ENCODE results near the gene RPTOR.
"Not testable (repeated sequence)": the region's sequence is repeated elsewhere in the genome, so short reads cannot be mapped to it uniquely, and the experiment has no call there.

RPTOR gene

DNA sequence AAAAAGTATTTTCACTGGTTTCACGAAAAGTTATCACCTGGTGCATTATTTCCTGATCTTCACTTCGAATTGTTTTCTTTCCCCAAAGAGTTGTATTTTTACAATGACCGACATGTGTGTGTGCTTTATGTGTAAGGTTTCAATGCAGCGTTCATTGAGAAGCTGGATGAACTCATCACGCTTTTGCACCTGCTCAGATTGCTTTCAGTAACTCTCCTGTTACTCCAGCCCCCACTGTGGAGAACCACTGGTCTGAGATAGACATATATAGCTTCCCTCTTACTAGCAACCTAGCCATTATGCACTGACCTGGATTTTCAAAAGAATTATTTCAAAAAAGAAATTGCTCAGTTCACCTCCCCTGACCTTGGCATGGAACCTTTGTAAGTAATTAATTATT is 268.7 kb downstream of the RPTOR start:
- H3K9me3 ChIP-seq (ENCODE audit: control insufficient read depth, low read length) = no peaks in the 10 kb centered on the region
- TF ChIP-seq, protein P1, sequence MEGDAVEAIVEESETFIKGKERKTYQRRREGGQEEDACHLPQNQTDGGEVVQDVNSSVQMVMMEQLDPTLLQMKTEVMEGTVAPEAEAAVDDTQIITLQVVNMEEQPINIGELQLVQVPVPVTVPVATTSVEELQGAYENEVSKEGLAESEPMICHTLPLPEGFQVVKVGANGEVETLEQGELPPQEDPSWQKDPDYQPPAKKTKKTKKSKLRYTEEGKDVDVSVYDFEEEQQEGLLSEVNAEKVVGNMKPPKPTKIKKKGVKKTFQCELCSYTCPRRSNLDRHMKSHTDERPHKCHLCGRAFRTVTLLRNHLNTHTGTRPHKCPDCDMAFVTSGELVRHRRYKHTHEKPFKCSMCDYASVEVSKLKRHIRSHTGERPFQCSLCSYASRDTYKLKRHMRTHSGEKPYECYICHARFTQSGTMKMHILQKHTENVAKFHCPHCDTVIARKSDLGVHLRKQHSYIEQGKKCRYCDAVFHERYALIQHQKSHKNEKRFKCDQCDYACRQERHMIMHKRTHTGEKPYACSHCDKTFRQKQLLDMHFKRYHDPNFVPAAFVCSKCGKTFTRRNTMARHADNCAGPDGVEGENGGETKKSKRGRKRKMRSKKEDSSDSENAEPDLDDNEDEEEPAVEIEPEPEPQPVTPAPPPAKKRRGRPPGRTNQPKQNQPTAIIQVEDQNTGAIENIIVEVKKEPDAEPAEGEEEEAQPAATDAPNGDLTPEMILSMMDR (IDR thresholded peaks at IDR 0.05) = no peak
- peaks cover 17% of the 10 kb centered on the region for H3K79me2 ChIP-seq
- H3K4me3 ChIP-seq (ENCODE audit: low read depth, low read length) = no peak overlapping the region
- no peak overlapping the region for H3K9ac ChIP-seq
- H3K4me2 ChIP-seq (ENCODE audit: low read length) = no peak overlapping the region
- no peak overlapping the region for H3K27ac ChIP-seq
- no peaks in the 10 kb centered on the region for H3K4me1 ChIP-seq
- H3K36me3 ChIP-seq (ENCODE audit: control insufficient read depth, insufficient read depth, low read length) = no peaks in the 10 kb centered on the region
- no peaks in the 10 kb centered on the region for H3K27me3 ChIP-seq (ENCODE audit: control insufficient read depth, insufficient read depth, low read length)
- H2AFZ ChIP-seq = no peak overlapping the region

DNA sequence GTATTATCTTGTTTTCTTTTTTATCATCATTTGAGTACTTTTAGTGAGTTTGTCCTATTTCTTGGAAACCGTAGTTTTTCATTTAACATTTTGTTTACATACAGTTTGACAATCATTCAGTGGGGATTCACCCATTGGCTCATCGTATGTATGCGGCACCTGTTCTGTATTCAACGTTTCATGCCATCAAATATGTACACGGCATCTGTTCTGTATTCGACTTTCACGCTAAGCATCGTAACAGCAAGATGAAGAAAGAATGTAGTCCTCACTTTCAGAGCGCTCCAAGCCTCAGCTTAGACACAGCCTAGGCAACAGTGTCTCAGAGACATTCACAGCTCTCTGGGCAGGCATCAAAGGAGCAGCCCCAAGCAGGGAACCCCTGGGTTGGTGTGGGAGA is 269.9 kb downstream of the RPTOR start:
- no peak overlapping the region for H3K4me3 ChIP-seq (ENCODE audit: low read depth, low read length)
- H3K9ac ChIP-seq = no peak overlapping the region
- H3K4me1 ChIP-seq = no peaks in the 10 kb centered on the region
- H3K27me3 ChIP-seq (ENCODE audit: control insufficient read depth, insufficient read depth, low read length) = no peaks in the 10 kb centered on the region
- peaks cover 17% of the 10 kb centered on the region for H3K79me2 ChIP-seq
- H2AFZ ChIP-seq = no peak overlapping the region
- H3K27ac ChIP-seq = no peak overlapping the region
- no peaks in the 10 kb centered on the region for H3K36me3 ChIP-seq (ENCODE audit: control insufficient read depth, insufficient read depth, low read length)
- TF ChIP-seq, protein P1 (IDR thresholded peaks at IDR 0.05) = no peak
- H3K9me3 ChIP-seq (ENCODE audit: control insufficient read depth, low read length) = no peaks in the 10 kb centered on the region
- no peak overlapping the region for H3K4me2 ChIP-seq (ENCODE audit: low read length)

DNA sequence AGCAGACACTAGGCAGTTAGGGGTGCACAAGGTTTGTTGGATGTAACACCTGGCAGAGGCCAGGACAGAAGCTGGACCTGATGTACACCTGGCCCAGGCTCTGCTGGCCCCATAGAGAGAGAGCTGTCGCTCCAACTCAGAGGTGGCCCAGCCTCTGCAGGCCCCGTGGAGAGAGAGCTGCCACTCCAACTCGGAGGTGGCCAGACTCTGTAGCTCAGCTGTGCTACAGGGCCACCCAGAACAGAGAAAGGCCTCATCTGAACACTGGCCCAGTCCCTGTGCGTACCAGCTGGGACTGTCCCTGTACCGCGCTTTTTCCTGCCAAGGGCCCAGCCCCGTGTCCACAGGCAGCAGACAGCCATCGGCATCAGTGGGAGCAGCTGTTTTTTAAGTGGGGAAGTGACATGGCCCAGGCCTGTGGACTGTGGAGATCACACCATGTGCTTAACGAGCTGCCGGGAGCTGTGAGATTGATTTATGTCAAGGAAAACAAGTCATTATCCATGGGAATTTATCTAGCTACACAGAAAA is 270.6 kb downstream of the RPTOR start:
- H3K9ac ChIP-seq = no peak overlapping the region
- H3K4me2 ChIP-seq (ENCODE audit: low read length) = no peak overlapping the region
- H3K27me3 ChIP-seq (ENCODE audit: control insufficient read depth, insufficient read depth, low read length) = no peaks in the 10 kb centered on the region
- H2AFZ ChIP-seq = no peak overlapping the region
- H3K27ac ChIP-seq = no peak overlapping the region
- peaks cover 17% of the 10 kb centered on the region for H3K79me2 ChIP-seq
- H3K36me3 ChIP-seq (ENCODE audit: control insufficient read depth, insufficient read depth, low read length) = no peaks in the 10 kb centered on the region
- no peak overlapping the region for H3K4me3 ChIP-seq (ENCODE audit: low read depth, low read length)
- no peaks in the 10 kb centered on the region for H3K4me1 ChIP-seq
- no peaks in the 10 kb centered on the region for H3K9me3 ChIP-seq (ENCODE audit: control insufficient read depth, low read length)
- TF ChIP-seq, protein P1 (IDR thresholded peaks at IDR 0.05) = no peak

DNA sequence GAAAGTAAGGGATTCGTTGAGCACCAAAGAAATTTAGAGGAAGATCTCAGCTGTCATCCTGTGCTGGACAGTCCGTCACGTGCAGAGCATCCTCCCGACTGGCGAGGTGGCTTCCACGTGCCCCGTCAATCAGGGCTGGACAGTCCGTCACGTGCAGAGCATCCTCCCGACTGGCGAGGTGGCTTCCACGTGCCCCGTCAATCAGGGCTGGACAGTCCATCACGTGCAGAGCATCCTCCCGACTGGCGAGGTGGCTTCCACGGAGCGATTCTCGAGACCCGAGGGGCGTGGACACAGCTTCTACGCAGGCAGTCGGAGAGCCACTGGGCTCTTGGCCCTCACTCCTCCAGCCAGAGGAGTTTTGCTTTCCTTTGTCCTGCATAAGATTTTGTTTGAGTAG is 271.1 kb downstream of the RPTOR start:
- H3K27ac ChIP-seq; H3K4me2 ChIP-seq (ENCODE audit: low read length); H2AFZ ChIP-seq; H3K36me3 ChIP-seq (ENCODE audit: control insufficient read depth, insufficient read depth, low read length); H3K27me3 ChIP-seq (ENCODE audit: control insufficient read depth, insufficient read depth, low read length); H3K4me3 ChIP-seq (ENCODE audit: low read depth, low read length); H3K4me1 ChIP-seq; H3K9ac ChIP-seq; H3K9me3 ChIP-seq (ENCODE audit: control insufficient read depth, low read length): not testable (repeated sequence)
- H3K79me2 ChIP-seq = peaks cover 17% of the 10 kb centered on the region

DNA sequence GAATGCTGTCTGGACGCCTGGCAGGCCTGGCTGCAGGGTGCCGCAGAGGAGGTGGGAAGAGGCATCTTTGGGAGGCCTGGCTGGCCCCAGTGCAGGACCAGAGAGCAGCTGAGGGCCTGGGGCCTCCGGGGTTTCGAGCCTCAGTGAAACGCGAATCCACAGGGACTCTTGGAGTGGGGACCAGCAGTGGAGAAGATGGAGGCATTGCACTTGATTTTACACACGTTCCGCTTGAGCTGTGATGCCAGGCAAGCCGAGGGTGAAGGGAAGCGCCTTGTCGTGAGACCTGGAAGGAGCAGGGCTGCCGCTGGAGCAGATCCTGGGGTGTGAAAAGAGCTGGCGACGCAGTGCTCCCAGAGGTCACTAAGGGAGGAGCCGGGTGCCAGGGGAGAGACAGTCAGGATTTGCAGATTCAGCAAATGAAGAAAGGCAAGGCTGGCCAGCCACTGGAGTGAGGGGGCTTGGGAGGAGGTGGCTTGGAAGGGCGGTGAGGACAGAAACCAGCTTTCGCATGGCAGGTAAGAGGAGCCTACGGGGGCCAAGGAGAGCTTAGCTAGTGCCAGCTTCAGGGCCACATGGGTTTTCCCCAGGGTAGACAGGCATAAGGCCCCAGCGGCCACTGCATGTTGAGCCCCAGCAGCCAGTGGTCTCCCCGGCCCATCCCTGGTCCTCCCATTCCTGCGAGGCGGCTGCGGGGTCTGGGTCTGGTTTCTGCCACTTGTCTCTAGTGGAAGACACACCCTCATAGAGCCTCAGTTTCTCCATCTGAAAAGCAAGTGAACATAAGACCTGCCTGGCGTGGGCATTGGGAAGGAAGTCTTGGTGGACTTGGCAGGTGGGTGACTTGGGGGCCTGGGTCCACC is 271.8 kb downstream of the RPTOR start:
- Histone ChIP-seq H3K9ac (no peak overlapping the region), H2AFZ (no peak overlapping the region), H3K27ac (no peak overlapping the region), H3K4me2 (ENCODE audit: low read length) (no peak overlapping the region), H3K4me1 (no peaks in the 10 kb centered on the region), H3K4me3 (ENCODE audit: low read depth, low read length) (no peak overlapping the region), H3K9me3 (ENCODE audit: control insufficient read depth, low read length) (no peaks in the 10 kb centered on the region), H3K36me3 (ENCODE audit: control insufficient read depth, insufficient read depth, low read length) (no peaks in the 10 kb centered on the region), H3K27me3 (ENCODE audit: control insufficient read depth, insufficient read depth, low read length) (no peaks in the 10 kb centered on the region), H3K79me2 (peaks cover 17% of the 10 kb centered on the region)
- TF ChIP-seq, protein P1 (IDR thresholded peaks at IDR 0.05) = no peak

All from parathyroid adenoma (tissue), 2 donors.